GM12878 (cell line): ENCODE measurements around the gene GGPS1. TPM values are rescaled to one million over a fixed set of nuclear protein-coding genes. Genes with fewer than 3 reads are reported as not detected.

ENCODE experiments used
- CBX5 ChIP-seq: sonication (generic); IDR thresholded peaks from 2 replicates; pipeline ENCODE4 v1.6.1; 2016; ENCODE audit warnings: low read depth, moderate library complexity, mild to moderate bottlenecking, inconsistent platforms
- CHD4 ChIP-seq: fragments of 200-600 bp; sonication (generic); IDR thresholded peaks from 2 replicates; pipeline ENCODE4 v1.6.1; 2016; ENCODE audit warnings: mild to moderate bottlenecking
- DPF2 ChIP-seq: fragments of 450-650 bp; IDR thresholded peaks from 2 replicates; pipeline ENCODE4 v1.6.1; 2017; ENCODE audit warnings: mild to moderate bottlenecking
- EP300 ChIP-seq, 2 experiments: fragments of 150-350 bp in 1 of 2; IDR thresholded peaks; 2 replicates each; pipeline ENCODE4 v1.6.1; 2011 to 2012; ENCODE audit warnings: low read depth in 2 of 2, low read length in 2 of 2, borderline replicate concordance in 1 of 2, improper control_type of control experiment in 1 of 2, inconsistent platforms in 1 of 2; ENCODE audit not compliant: control insufficient read depth in 1 of 2
- IKZF2 ChIP-seq, 2 experiments: fragments of 450-650 bp; IDR thresholded peaks; 2 replicates each; pipeline ENCODE4 v1.6.1; 2017; ENCODE audit warnings: mild to moderate bottlenecking in 2 of 2, moderate library complexity in 2 of 2
- IRF4 ChIP-seq: IDR thresholded peaks from 2 replicates; pipeline ENCODE4 v1.6.1; 2011; ENCODE audit warnings: low read depth, low read length
- KAT2A ChIP-seq: conservative IDR thresholded peaks from 2 replicates; pipeline ENCODE4 v1.6.1; 2011; ENCODE audit warnings: low read depth, low read length; ENCODE audit not compliant: control insufficient read depth
- LARP7 ChIP-seq: fragments of 450-650 bp; IDR thresholded peaks from 2 replicates; pipeline ENCODE4 v1.6.1; 2017; ENCODE audit warnings: mild to moderate bottlenecking
- NFXL1 ChIP-seq: fragments of 450-650 bp; IDR thresholded peaks from 2 replicates; pipeline ENCODE4 v1.6.1; 2017; ENCODE audit warnings: antibody characterized with exemption, mild to moderate bottlenecking, borderline replicate concordance
- NR2C1 ChIP-seq: fragments of 450-650 bp; IDR thresholded peaks from 2 replicates; pipeline ENCODE4 v1.6.1; 2017; ENCODE audit warnings: antibody characterized with exemption, mild to moderate bottlenecking, moderate library complexity
- POLR2AphosphoS2 ChIP-seq: IDR thresholded peaks from 2 replicates; pipeline ENCODE4 v1.6.1; 2011; ENCODE audit warnings: low read depth, mild to moderate bottlenecking, low read length, improper control_type of control experiment, moderate library complexity
- TCF12 ChIP-seq: IDR thresholded peaks from 2 replicates; pipeline ENCODE4 v1.6.1; 2011; ENCODE audit warnings: low read depth, mild to moderate bottlenecking, low read length
- WRNIP1 ChIP-seq: IDR thresholded peaks from 2 replicates; pipeline ENCODE4 v1.6.1; 2011; ENCODE audit warnings: low read depth, low read length, improper control_type of control experiment, borderline replicate concordance
- YY1 ChIP-seq: IDR thresholded peaks from 2 replicates; pipeline ENCODE4 v1.6.1; 2011; ENCODE audit warnings: low read depth, mild to moderate bottlenecking, low read length
- ZBTB4 ChIP-seq: fragments of 450-650 bp; formaldehyde crosslinking; IDR thresholded peaks from 2 replicates; pipeline ENCODE4 v1.4.0; 2022; ENCODE audit warnings: mild to moderate bottlenecking, moderate library complexity
- ZBTB40 ChIP-seq: fragments of 450-650 bp; IDR thresholded peaks from 2 replicates; pipeline ENCODE4 v1.6.1; 2016; ENCODE audit warnings: mild to moderate bottlenecking, moderate library complexity, borderline replicate concordance
- ZNF24 ChIP-seq: fragments of 450-650 bp; IDR thresholded peaks from 2 replicates; pipeline ENCODE4 v1.6.1; 2017; ENCODE audit warnings: antibody characterized with exemption, mild to moderate bottlenecking
- ZNF622 ChIP-seq: fragments of 450-650 bp; IDR thresholded peaks from 2 replicates; pipeline ENCODE4 v1.6.1; 2017; ENCODE audit warnings: mild to moderate bottlenecking, inconsistent platforms
- ZZZ3 ChIP-seq: IDR thresholded peaks from 2 replicates; pipeline ENCODE4 v1.6.1; 2011; ENCODE audit warnings: low read depth; ENCODE audit not compliant: control insufficient read depth, insufficient read length
- polyA plus RNA-seq, 11 experiments: library from polyadenylated mRNA; depleted of rRNA in 4 of 11; unstranded in 6 of 11; stranded (reverse) in 5 of 11; fragments of >200 nt; fragmentation: Nextera tagmentation in 4 of 11; fragmentation: Illumina TruSeq in 1 of 11; extraction: Ambion mirVana in 4 of 11; extraction: Trizol in 1 of 11; gene quantifications; 1 replicate in 1 of 11; 2 replicates in 10 of 11; pipeline versions ENCODE4 v1.2.1 to v1.2.3, GENCODE V29; 2011 to 2016; ENCODE audit warnings: inconsistent platforms in 2 of 11, missing spikeins in 2 of 11, low read depth in 1 of 11
- total RNA-seq, 4 experiments: library from RNA; depleted of rRNA in 3 of 4; stranded (reverse); fragments of >200 nt in 3 of 4; fragmentation: Illumina TruSeq in 1 of 4; extraction: Trizol in 1 of 4; gene quantifications; 2 replicates each; pipeline versions ENCODE4 v1.2.1 to v1.2.3, GENCODE V29; 2013 to 2021

The GGPS1 gene
- total and polyA plus RNA-seq, 10 of the 15 experiments (the other 5 are each of a cell fraction or from before 2014, with no cell fraction given): 15.1 to 36.0 (median 25.3) TPM

- TF ChIP-seq ZBTB4 (CRISPR knock-in tag) (no peak), ZNF622 (no peak), NFXL1 (no peak), TCF12 (no peak), NR2C1 (no peak), IRF4 (no peak), CBX5 (no peak), CHD4 (no peak), ZZZ3 (no peak), ZNF24 (peak; percentile 71), LARP7 (0 out of 2 replicates have a peak, but pooled peaks have one; percentile 37), YY1 (no peak), POLR2AphosphoS2 (no peak), EP300 (IDR thresholded peaks at IDR 0.05; ENCODE audit: borderline replicate concordance in 1 of 2, control insufficient read depth in 1 of 2, low read depth in 2 of 2, low read length in 2 of 2) (no peak), ZBTB40 (peak; percentile 6; the same call in 1 of the 2 replicates), WRNIP1 (no peak), KAT2A (no peak), IKZF2 (IDR thresholded peaks at IDR 0.05) (peak in 1 of 2 experiments; percentile 1; a peak in 1 of 4 replicates), DPF2 (no peak)
- TF ChIP-seq, all 136 proteins: peak for 16
Measured at GRCh38 chr1:235329139-235329902, 951 bp downstream of the GGPS1 start (continued).
